Measurements from ENCODE around the gene THAP7. TPM values are rescaled to one million over a fixed set of nuclear protein-coding genes. Genes with fewer than 3 reads are reported as not detected.

The THAP7 gene
- total RNA-seq, 2 experiments from 2014 or later, result 22.1 to 26.8 TPM

GRCh38 chr22:20966883-20967696 lies 34.8 kb downstream of the THAP7 start, which contains the start of gene AIFM3:
Gene AIFM3, plus strand, starts transcription at chr22:20967255. Its CDS starts 690 bp downstream, at chr22:20967945.
- H3K36me3 Mint-ChIP-seq, result no peaks in the 10 kb centered on the region
- H3K4me3 Mint-ChIP-seq, result no peak within 1 kb of the TSS
- peaks cover 8% of the 10 kb centered on the region for H3K27me3 Mint-ChIP-seq
- no peak for DNase-seq
- POLR2A ChIA-PET, result no interaction called here
- no peaks in the 10 kb centered on the region for H3K9me3 Mint-ChIP-seq
- CTCF ChIA-PET, result interaction anchor here (0.7 kb wide), 1 partner anchor 18 kb away, joined by 3 read pairs; no protein-coding TSS in a partner anchor
- H3K27ac Mint-ChIP-seq, result no peak within 1 kb of the TSS
- intact Hi-C loops (cut with micrococcal nuclease), result loop anchor here (5.0 to 10.0 kb wide), 2 partner anchors 50 to 138 kb away; partner anchors contain the start of gene CRKL
- peaks cover 6% of the 10 kb centered on the region for H3K4me1 Mint-ChIP-seq (ENCODE audit: low read depth)

DNA sequence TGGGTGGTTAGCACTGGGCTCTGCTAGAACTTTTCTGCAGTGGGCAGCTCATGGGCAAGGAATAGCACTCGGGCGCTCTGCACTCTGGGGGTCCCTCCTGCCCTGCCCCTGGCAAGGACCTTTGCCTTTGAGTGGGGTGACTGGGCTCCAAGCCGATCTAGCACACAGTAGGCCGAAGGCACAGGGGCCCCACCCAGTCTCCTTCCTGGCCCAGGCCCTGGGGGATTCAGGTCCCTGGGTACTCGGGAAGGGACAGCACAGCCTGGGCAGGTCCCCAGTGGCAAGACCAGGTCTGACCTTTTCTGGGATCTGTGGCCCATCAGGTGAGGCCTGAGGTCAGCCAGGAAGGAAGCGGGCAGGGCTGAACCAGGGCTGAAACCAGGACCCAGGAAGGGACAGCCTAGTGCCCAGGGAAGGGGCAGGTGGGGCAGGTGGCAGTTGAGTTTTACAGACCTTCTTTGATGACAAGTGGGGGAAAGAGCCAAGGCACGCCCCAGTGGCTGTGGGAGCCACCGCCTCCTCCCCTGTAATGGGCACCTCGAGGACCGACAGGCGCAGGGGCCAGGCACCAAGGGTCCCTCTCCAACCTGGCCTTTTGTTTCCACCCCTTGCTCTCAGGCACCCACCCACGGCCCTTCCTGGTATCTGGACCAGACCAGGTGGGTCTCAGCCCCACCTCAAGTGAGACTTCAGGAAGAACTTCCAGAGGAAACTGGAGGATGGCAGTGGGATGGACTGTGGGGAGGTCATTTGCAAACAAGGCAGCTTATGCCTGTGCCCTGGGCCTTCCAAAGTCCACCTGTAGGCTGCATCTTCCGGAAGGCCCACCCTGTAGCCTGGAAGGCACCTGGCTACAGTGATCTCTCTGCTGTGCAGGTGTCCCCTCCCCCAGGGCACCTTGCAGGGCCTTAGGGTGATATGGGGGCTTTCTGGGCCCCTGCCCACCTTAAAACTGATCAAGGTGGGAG lies 35.7 kb downstream of the THAP7 start:
- Mint-ChIP-seq H3K36me3 (no peaks in the 10 kb centered on the region), H3K4me1 (ENCODE audit: low read depth) (peaks cover 11% of the 10 kb centered on the region), H3K27me3 (peaks cover 8% of the 10 kb centered on the region), H3K9me3 (no peaks in the 10 kb centered on the region), H3K4me3 (no peak overlapping the region), H3K27ac (no peak overlapping the region)
- ChIA-PET POLR2A (no interaction called here), CTCF (interaction anchor here (1.7 kb wide), 1 partner anchor 16 kb away, joined by 5 read pairs; the partner anchor contains the start of gene LZTR1)
- no peak for DNase-seq
- intact Hi-C loops (cut with micrococcal nuclease), result loop anchor here (5.0 to 10.0 kb wide), 2 partner anchors 49 to 139 kb away; partner anchors contain the start of gene CRKL

DNA sequence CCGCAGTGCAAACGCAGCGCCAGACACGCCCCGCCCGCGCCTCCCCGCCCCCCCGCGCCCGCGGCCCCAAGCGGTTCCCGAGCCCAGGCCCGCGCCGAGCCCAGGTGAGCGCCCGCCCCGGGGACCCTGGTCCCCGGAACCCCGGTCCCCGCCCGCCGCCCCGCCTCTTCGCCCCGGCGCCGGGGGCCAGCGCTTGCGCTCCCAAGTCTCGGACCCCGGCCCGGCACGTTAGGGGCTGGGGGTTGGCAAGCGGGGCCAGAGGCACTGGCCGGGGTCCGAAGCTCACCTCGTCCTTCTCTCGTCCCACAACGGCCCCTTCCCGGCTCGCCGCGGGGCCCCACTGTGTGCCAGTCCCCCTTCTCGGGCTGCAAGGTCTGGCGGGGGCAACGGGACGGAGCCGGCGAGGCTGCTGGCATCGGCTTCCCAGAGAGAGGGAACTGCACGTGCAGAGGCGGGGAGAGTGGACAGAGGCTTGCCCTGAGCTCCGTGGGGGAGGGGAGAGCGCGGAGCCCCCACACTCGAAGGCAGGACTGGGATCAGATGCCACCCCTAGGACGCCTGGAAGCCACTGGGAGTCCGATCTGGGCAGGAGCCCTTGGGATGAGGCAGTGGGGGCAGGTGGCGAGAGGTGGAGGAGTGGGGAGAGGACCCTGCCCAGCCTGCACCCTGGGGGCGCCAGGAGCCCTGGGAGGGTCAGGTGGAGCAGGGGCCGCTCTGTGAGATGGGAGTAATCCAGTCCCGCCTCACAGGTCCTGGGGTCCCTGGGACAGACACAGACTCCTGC lies 36.6 kb downstream of the THAP7 start:
- Mint-ChIP-seq H3K4me3 (peak overlapping the region; percentile 20), H3K9me3 (no peaks in the 10 kb centered on the region), H3K36me3 (no peaks in the 10 kb centered on the region), H3K27me3 (peaks cover 8% of the 10 kb centered on the region), H3K4me1 (ENCODE audit: low read depth) (peaks cover 11% of the 10 kb centered on the region), H3K27ac (no peak overlapping the region)
- POLR2A ChIA-PET, result no interaction called here
- intact Hi-C loops (cut with micrococcal nuclease), result loop anchor here (5.0 to 10.0 kb wide), 2 partner anchors 48 to 140 kb away; partner anchors contain the start of gene CRKL
- CTCF ChIA-PET, result interaction anchor here (1.7 kb wide), 1 partner anchor 17 kb away, joined by 5 read pairs; the partner anchor contains the start of gene LZTR1
- DNase-seq, result no peak

DNA sequence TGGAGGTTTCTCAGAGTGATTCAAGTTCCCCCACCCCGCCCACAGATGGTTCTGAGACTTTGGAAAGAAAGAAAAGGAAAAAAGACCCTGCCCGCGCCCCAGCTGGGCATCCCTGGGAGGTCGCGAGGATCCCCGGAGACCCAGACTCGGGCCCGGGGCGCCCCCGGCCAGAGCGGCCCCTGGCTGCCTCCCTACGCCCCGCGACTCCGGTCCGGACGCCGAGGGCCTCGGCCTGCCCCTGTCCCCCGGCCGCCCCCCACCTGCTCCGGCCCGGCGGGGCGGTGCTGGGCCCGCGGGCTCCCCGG lies 37.2 kb downstream of the THAP7 start:
- intact Hi-C loops (cut with micrococcal nuclease), result loop anchor here (5.0 to 10.0 kb wide), 3 partner anchors 47 to 140 kb away; partner anchors contain the start of genes CRKL and LRRC74B
- H3K27me3 Mint-ChIP-seq, result peaks cover 8% of the 10 kb centered on the region
- no peaks in the 10 kb centered on the region for H3K9me3 Mint-ChIP-seq
- H3K4me3 Mint-ChIP-seq, result peak overlapping the region; percentile 59
- H3K27ac Mint-ChIP-seq, result no peak overlapping the region
- CTCF ChIA-PET, result interaction anchor here (1.7 kb wide), 1 partner anchor 17 kb away, joined by 5 read pairs; the partner anchor contains the start of gene LZTR1
- peaks cover 11% of the 10 kb centered on the region for H3K4me1 Mint-ChIP-seq (ENCODE audit: low read depth)
- no peaks in the 10 kb centered on the region for H3K36me3 Mint-ChIP-seq
- POLR2A ChIA-PET, result no interaction called here
- no peak for DNase-seq

- H3K27ac Mint-ChIP-seq, result no peak overlapping the region
These were observed 37.7 kb downstream of the THAP7 start for GRCh38 chr22:20964090-20964798.

GRCh38 chr22:20963201-20964052 lies 38.5 kb downstream of the THAP7 start:
- peaks cover 11% of the 10 kb centered on the region for H3K4me1 Mint-ChIP-seq (ENCODE audit: low read depth)
- intact Hi-C loops (cut with micrococcal nuclease), result loop anchor here (5.0 to 10.0 kb wide), 2 partner anchors 84 to 141 kb away; partner anchors contain the start of gene LRRC74B
- no peak overlapping the region for H3K4me3 Mint-ChIP-seq
- CTCF ChIA-PET, result interaction anchor here (1.3 to 2.9 kb wide), 6 partner anchors 10 to 139 kb away, joined by 3 to 13 read pairs (median 6); partner anchors contain the start of genes LZTR1 and THAP7
- no peak overlapping the region for H3K27ac Mint-ChIP-seq
- H3K9me3 Mint-ChIP-seq, result no peaks in the 10 kb centered on the region
- H3K36me3 Mint-ChIP-seq, result no peaks in the 10 kb centered on the region
- peaks cover 8% of the 10 kb centered on the region for H3K27me3 Mint-ChIP-seq
- DNase-seq, result no peak
- POLR2A ChIA-PET, result no interaction called here

More at GRCh38 chr22:20964090-20964798, 37.7 kb downstream of the THAP7 start:
- peaks cover 8% of the 10 kb centered on the region for H3K27me3 Mint-ChIP-seq
- no peaks in the 10 kb centered on the region for H3K9me3 Mint-ChIP-seq
- intact Hi-C loops (cut with micrococcal nuclease), result loop anchor here (5.0 to 10.0 kb wide), 2 partner anchors 83 to 141 kb away; partner anchors contain the start of gene LRRC74B
- H3K4me3 Mint-ChIP-seq, result peak overlapping the region; percentile 59
- ChIA-PET POLR2A (no interaction called here), CTCF (interaction anchor here (1.3 to 1.7 kb wide), 3 partner anchors 18 to 43 kb away, joined by 3 to 5 read pairs (median 3); partner anchors contain the start of genes LZTR1 and THAP7)
- peaks cover 11% of the 10 kb centered on the region for H3K4me1 Mint-ChIP-seq (ENCODE audit: low read depth)
- DNase-seq, result no peak
- no peaks in the 10 kb centered on the region for H3K36me3 Mint-ChIP-seq

DNA sequence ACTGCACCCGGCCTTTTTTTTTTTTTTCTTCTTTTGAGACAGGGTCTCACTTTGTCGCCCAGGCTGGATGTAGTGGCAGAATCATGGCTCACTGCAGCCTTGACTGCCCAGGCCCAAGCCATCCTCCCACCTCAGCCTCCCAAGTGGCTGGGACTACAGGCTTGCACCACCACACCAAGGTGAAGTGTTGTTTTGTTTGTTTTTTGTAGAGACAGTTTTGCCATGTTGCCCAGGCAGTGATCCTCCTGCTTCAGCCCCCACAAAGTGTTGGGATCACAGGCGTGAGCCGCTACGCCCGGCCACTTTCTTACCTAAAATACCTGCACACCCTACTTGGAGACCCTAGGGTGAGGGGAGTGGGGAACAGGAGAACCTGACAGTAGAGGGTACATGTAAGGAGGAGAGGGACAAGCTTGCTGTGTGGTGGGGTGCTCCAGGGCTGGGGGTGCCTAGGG lies 39.4 kb downstream of the THAP7 start:
- Mint-ChIP-seq H3K36me3 (no peaks in the 10 kb centered on the region), H3K9me3 (no peaks in the 10 kb centered on the region), H3K4me3 (no peak overlapping the region), H3K4me1 (ENCODE audit: low read depth) (peaks cover 11% of the 10 kb centered on the region), H3K27me3 (peaks cover 14% of the 10 kb centered on the region), H3K27ac (no peak overlapping the region)
- DNase-seq, result no peak
- intact Hi-C loops (cut with micrococcal nuclease), result loop anchor here (5.0 to 10.0 kb wide), 2 partner anchors 85 to 142 kb away; partner anchors contain the start of gene LRRC74B
- CTCF ChIA-PET, result interaction anchor here (0.6 to 2.9 kb wide), 7 partner anchors 10 to 139 kb away, joined by 3 to 13 read pairs (median 5); partner anchors contain the start of genes LZTR1 and THAP7
- POLR2A ChIA-PET, result no interaction called here

GRCh38 chr22:20960609-20961008 lies 41.3 kb downstream of the THAP7 start:
- no peak overlapping the region for H3K27ac Mint-ChIP-seq
- no peaks in the 10 kb centered on the region for H3K9me3 Mint-ChIP-seq
- ChIA-PET POLR2A (interaction anchor here (0.6 kb wide), 1 partner anchor 17 kb away, joined by 3 read pairs; no protein-coding TSS in a partner anchor), CTCF (interaction anchor here (0.8 to 2.9 kb wide), 6 partner anchors 10 to 43 kb away, joined by 3 to 13 read pairs (median 6); partner anchors contain the start of gene LZTR1)
- peaks cover 24% of the 10 kb centered on the region for H3K27me3 Mint-ChIP-seq
- H3K36me3 Mint-ChIP-seq, result no peaks in the 10 kb centered on the region
- no peak overlapping the region for H3K4me3 Mint-ChIP-seq
- H3K4me1 Mint-ChIP-seq (ENCODE audit: low read depth), result peaks cover 19% of the 10 kb centered on the region
- no peak for DNase-seq
- intact Hi-C loops (cut with micrococcal nuclease), result loop anchor here (5.0 to 10.0 kb wide), 2 partner anchors 87 to 144 kb away; partner anchors contain the start of gene LRRC74B

DNA sequence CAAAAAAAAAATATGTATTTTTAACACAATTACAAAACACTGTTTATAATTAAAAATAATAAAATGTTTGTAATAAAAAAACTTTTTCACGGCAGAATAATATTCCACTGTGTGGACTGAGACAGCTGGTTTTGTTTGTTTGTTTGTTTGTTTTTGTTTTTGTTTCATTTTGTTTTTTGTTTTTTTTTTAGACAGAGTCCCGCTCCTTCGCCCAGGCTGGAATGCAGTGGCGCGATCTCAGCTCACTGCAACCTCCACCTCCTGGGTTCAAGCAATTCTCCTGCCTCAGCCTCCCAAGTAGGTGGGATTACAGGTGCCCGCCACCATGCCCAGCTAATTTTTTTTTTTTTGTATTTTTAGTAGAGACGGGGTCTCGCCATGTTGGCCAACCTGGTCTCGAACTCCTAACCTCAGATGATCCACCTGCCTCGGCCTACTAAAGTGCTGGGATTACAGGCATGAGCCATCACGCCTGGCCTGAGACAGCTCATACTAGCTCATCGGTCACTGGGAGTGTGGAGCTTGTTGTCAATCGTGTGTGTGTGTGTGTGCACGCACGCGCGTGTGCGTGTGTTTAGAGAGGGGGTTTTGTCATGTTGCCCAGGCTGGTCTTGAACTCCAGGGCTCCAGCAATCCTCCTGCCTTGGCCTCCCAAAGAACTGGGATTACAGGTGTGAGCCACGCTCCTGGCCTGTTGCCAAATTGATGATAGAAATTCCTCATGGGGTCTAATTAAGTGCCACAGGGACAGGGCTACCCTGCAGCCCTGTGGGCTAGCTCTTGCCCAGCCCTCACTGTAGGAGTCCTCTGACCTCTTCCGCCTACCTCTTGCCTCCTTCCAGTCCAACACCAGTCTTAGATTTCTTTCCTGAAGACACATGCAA lies 42.1 kb downstream of the THAP7 start:
- Mint-ChIP-seq H3K36me3 (no peaks in the 10 kb centered on the region), H3K4me3 (no peak overlapping the region), H3K4me1 (ENCODE audit: low read depth) (peaks cover 19% of the 10 kb centered on the region), H3K9me3 (no peaks in the 10 kb centered on the region), H3K27ac (no peak overlapping the region), H3K27me3 (peaks cover 24% of the 10 kb centered on the region)
- intact Hi-C loops (cut with micrococcal nuclease), result loop anchor here (5.0 to 10.0 kb wide), 2 partner anchors 87 to 145 kb away; partner anchors contain the start of gene LRRC74B
- ChIA-PET CTCF (interaction anchor here (0.8 to 1.9 kb wide), 4 partner anchors 12 to 74 kb away, joined by 3 to 7 read pairs (median 4); partner anchors contain the start of gene LZTR1), POLR2A (interaction anchor here (0.6 kb wide), 1 partner anchor 16 kb away, joined by 3 read pairs; no protein-coding TSS in a partner anchor)
- DNase-seq, result no peak

Data from activated CD4-positive, alpha-beta memory T cell treated with anti-CD3 and anti-CD28 coated beads for 36 hours (primary cell).